ENCODE measurements around the gene MDM4. TPM values are rescaled to one million over a fixed set of nuclear protein-coding genes. Genes with fewer than 3 reads are reported as not detected.

Gene MDM4
- total RNA-seq, 1 donor from 2014 or later, result 88.9 TPM

GRCh38 chr1:204513117-204513716 is 3.0 kb upstream of the MDM4 start:
- intact Hi-C loops (cut with micrococcal nuclease), result no loop called here

DNA sequence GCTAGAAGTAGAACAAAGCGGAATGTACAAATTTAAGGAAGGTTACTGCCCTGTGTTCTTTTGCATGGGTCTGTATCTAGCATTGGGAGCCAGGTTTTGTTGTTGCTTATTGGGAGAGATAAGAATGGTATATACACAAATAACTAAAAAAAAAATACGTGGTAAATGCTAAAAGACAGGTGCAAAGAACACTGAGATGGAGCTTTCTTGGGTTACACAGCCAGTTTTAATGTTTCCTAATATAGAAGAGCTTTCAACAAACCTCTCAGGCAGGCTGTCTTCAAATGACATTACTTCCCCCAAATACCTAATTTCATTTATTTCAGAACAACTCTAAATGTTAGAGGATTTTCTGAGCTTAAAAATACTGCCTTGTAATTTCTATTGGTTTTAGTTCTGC is 1.4 kb upstream of the MDM4 start:
- intact Hi-C loops (cut with micrococcal nuclease), result loop anchor here (5.0 kb wide), 1 partner anchor 772 kb away; no protein-coding TSS in a partner anchor

- intact Hi-C loops (cut with micrococcal nuclease), result loop anchor here (2.0 to 5.0 kb wide), 3 partner anchors 61 to 770 kb away; partner anchors contain the start of gene SNRPE
These were observed 1.2 kb downstream of the MDM4 start for GRCh38 chr1:204517382-204517781.

DNA sequence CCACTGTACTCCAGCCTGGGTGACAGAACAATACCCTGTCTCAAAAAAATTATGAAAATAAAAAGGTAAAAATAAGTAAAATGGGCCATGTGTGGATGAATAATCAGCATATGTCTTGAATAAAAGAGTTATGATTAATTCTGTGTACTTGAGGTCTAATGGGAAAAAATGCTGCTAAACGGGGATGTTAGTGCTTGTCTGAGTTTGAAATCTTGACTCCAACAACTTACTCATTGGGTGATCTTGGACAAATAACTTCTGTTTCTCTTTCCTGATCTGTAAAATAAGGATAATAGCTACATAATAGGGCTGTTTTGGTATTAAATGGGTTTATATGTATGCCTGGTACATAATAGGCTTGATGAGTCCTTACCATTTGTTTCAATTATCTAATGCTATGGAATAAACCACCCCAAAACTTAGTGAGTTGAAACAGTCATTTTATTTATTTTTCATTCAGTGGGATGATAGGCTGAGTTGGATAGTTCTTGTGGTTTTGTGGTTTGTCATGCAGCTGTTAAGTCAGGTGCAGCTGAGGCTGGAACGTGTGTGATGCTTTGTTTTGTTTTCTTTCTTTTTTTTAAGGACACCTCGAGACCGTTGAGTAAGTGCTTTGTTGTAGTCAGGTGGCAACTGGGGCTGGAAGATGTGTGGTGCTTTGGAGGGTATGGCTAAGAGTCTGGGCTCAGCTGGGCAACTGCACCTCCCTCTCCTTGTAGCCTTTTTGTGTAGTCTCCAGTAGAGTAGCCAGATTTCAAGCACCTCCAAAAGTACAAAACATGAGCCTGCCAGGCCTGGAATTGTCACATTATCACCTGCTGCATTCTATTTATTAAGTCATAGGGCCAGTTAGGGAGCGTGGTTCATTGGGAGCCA is 4.9 kb downstream of the MDM4 start:
- intact Hi-C loops (cut with micrococcal nuclease), result loop anchor here (1.0 kb wide), 2 partner anchors 14 to 23 kb away; no protein-coding TSS in a partner anchor

DNA sequence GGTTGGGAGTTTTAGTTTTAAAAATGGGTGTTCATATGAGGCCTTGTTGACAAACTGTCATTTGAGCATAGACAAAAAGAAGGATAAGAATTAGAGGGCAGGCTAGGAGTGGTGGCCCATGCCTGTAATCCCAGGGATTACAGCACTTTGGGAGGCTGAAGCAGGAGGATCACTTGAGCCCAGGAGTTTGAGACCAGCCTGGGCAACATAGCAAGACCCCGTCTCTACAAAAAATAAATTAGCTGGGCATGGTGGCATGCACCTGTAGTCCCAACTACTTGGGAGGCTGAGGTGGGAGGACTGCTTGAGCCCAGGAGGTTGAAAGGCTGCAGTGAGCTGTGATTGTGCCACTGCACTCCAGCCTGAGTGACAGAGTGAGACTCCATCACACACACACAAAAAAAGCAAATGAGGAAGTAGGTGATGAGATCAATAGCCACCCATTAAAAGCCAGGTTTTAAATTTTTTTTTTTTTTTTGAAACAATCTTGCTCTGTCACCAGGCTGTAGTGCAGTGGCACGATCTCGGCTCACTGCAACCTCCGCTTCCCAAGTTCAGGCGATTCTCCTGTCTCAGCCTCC is 5.8 kb downstream of the MDM4 start:
- intact Hi-C loops (cut with micrococcal nuclease), result loop anchor here (1.0 kb wide), 2 partner anchors 15 to 22 kb away; no protein-coding TSS in a partner anchor

GRCh38 chr1:204523605-204524215 is 7.5 kb downstream of the MDM4 start:
- intact Hi-C loops (cut with micrococcal nuclease), result no loop called here

- intact Hi-C loops (cut with micrococcal nuclease), result no loop called here
These were observed 8.8 kb downstream of the MDM4 start for GRCh38 chr1:204524986-204525385.

DNA sequence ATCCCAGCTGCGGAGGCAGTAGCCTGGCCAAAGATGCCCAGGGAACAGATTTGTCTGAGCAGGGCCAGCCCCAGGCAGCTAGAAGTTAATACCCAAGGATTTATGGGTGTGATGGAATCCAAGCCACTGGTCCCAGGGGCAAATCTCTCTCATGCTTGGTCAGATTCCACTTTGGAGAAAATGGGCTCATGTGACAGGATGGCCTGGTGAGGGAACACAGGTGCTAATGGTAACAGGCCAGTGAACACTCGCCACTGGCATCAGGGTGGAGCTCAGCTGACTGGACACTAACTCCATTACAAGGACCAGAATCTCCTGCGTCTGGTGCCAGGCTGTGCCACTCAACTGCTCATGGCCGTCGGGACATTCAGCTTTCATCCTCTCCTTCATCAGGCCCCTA is 12.0 kb downstream of the MDM4 start:
- intact Hi-C loops (cut with micrococcal nuclease), result no loop called here

- intact Hi-C loops (cut with micrococcal nuclease), result no loop called here
These were observed 12.5 kb downstream of the MDM4 start for GRCh38 chr1:204528677-204529076.

DNA sequence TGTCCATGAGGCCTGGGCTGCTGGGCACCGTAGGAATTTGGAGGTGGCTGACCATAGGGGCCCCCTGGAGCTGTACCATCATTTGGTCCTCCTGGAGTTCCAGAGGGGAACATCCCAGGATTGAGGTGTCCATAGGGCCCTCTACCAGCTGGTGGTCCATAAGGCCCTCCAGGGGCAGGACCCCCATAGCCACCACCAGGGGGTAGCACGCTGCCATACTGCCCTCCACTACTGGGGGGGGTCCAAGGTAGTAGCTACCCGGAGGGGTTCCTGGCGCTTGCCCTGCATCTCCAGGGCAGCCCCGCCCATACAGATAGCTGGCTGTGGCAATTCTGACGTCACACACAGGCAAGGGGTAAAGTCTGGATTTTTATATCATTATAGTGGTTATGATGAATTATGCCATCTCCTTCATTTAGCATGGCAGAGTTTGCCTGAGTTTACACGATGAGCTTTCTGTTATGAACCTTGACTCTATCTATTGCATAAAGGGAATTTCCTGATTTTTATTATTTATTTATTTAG is 13.2 kb downstream of the MDM4 start:
- intact Hi-C loops (cut with micrococcal nuclease), result no loop called here

- intact Hi-C loops (cut with micrococcal nuclease), result no loop called here
These were observed 14.7 kb downstream of the MDM4 start for GRCh38 chr1:204530932-204531331.

- intact Hi-C loops (cut with micrococcal nuclease), result no loop called here
These were observed 16.6 kb downstream of the MDM4 start for GRCh38 chr1:204532832-204533231.

DNA sequence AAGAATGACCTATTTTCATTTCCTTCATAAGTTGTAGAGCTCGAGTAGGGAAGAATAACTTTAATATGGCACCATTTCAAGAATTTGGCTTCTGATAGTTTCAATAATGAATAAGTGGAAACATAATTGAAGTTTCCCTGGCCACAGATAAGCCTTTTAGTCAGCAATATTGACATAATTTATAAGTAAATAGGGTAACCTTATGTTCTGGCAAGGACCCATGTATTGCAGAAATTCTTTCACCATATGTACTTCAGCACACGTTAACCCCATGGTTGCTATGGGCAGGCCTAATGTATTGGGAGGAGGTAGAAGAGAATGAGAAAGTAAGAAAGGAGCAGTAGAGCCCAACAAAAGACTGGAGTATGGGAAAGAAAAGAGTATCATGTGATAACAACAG is 25.4 kb downstream of the MDM4 start:
- intact Hi-C loops (cut with micrococcal nuclease), result no loop called here

DNA sequence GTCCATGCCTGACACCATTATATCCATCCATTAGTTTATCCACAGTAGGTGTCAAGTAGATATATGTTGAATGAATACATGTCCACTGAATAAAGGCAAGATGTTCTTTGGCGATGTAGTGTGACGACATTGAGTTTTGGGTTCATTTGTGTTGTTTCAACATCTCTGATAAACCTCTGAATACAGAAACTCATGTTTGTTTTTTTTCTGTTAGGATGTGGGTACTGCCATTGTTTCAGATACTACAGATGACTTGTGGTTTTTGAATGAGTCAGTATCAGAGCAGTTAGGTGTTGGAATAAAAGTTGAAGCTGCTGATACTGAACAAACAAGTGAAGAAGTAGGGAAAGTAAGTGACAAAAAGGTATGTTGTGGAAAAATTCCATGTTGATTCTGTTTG is 28.1 kb downstream of the MDM4 start:
- intact Hi-C loops (cut with micrococcal nuclease), result loop anchor here (1.0 to 2.0 kb wide), 4 partner anchors 20 to 38 kb away; partner anchors contain the start of gene MDM4

- intact Hi-C loops (cut with micrococcal nuclease), result loop anchor here (2.0 kb wide), 2 partner anchors 20 to 38 kb away; no protein-coding TSS in a partner anchor
These were observed 29.0 kb downstream of the MDM4 start for GRCh38 chr1:204545202-204545601.

DNA sequence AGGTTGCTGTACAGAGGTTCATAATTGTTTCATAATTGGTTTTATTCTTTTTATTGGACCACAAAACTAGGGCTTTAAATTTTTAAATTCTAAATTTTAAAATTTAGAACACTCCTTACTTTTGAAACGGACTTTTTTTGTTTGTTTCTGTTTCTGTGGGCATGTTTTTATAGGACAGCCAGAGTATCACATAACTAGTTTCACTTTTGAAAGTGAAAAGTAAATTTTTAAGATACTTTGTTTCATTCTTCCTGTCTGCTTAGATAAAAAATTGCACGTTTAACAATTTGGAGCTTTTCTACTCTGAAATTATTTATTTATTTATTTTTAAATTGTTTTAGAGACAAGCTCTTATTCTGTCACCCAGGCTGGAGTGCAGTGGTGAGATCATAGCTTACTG is 29.7 kb downstream of the MDM4 start:
- intact Hi-C loops (cut with micrococcal nuclease), result loop anchor here (2.0 kb wide), 2 partner anchors 19 to 39 kb away; no protein-coding TSS in a partner anchor

DNA sequence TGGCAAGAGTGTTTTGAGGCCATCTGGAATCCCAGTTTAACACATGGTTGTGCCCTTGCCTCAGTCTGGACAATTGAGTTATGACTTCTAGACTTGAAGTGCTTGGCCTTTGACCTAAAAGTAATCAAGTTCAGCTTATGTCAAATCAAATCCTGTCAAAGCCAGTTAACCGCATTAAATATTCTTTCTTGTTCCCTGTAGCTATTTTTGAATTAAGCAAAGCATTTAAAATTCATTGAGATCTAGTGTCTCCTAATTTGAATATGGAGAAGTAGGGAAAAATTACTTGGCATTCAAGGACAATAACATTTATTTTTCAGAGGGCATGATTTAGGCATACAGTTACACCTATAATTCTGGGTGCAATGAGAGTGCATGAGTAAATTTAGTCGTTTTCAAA is 32.1 kb downstream of the MDM4 start:
- intact Hi-C loops (cut with micrococcal nuclease), result no loop called here

DNA sequence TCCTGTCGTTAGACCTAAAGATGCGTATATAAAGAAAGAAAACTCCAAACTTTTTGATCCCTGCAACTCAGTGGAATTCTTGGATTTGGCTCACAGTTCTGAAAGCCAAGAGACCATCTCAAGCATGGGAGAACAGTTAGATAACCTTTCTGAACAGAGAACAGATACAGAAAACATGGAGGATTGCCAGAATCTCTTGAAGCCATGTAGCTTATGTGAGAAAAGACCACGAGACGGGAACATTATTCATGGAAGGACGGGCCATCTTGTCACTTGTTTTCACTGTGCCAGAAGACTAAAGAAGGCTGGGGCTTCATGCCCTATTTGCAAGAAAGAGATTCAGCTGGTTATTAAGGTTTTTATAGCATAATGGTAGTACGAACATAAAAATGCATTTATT is 33.1 kb downstream of the MDM4 start:
- intact Hi-C loops (cut with micrococcal nuclease), result no loop called here

- intact Hi-C loops (cut with micrococcal nuclease), result no loop called here
These were observed 34.7 kb downstream of the MDM4 start for GRCh38 chr1:204550926-204551325.

DNA sequence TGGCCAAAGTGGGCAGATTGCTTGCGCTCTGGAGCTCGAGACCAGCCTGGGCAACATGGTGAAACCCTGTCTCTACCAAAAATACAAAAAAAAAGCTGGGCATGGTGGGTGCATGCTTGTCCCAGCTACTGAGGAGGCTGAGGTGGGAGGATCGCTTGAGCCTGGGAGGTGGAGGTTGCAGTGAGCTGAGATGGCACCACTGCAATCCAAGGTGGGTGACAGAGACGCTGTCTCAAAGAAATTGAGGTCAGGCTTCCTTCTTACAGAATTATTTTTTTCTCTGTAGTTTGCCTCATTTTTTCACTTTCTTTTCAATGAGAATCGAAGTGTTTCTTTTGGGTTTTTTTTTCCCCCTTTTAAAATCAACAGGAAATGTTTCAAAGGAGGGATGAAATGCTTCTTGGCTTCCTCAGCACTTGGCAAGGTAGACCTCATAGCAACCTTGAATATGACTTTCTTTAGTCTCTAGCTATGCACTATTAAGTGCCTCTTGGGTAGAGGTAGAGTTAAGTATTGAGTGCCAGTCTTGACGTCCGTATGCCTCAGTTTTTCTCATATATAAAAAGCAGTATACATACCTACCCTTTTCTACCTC is 40.3 kb downstream of the MDM4 start:
- intact Hi-C loops (cut with micrococcal nuclease), result no loop called here

DNA sequence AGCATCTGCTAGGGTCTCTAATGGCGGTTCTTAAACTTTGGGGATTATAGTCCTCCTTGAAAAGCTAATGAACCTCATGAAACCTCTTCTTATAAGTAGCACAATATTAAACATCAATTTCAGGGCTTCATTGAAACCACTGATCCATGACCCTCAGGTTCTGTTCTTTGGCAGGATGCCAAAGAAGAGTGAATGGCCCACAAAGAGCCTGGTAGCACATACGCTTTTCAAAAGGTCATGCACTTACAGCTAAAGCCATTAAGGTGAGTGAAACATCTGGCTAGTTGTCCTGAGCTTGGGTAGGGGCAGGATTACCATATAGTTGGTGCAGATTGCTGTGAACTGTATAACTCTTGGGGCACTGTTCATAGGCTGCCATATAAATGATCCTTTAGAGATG is 42.3 kb downstream of the MDM4 start:
- intact Hi-C loops (cut with micrococcal nuclease), result no loop called here
